Measurements from ENCODE around the gene ITGA4. TPM values are rescaled to one million over a fixed set of nuclear protein-coding genes. Genes with fewer than 3 reads are reported as not detected.

The ITGA4 gene
- total and polyA plus RNA-seq, 2 donors (not counting 3 experiments of a cell fraction or from before 2014, with no cell fraction given) = 1.5 to 2.8 TPM

DNA sequence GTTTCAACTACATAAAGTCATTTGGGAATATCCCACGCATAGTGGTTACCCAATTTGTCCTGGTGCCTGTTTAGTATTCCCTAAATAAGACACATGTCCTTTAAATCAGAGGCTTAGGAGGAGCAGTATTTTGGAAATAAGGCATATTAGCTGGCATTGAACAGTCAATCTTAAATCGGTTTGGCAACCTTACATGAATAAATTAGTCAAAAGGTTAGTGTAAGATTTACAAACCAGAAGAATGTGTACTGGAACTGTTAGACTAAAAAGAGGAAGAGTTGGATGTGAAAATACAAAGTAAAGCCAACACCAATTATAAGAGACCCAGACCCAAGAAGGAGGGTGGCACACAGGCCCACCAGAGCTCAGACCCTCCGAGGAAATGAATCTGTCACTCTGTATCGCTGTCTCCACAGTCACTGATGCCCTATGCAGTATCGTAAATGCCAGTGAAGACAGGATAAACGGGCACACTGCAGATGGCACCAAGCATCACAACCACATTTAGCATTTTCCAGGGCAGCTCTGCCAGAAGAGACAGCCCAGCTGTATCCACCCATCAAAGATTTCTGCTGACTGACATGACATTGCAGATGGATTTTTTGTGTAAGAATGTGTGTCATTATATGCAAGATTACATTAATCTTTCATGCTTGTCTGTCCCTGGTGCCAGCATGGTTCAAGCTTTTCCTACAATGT lies 109.3 kb downstream of the ITGA4 start:
- Histone ChIP-seq H4K20me1 (replicated peaks; ENCODE audit: control insufficient read depth, extremely low read depth, insufficient read depth, low read length) (no peaks in the 10 kb centered on the region), H3K79me2 (ENCODE audit: control insufficient read depth, insufficient read depth, low read length) (no peaks in the 10 kb centered on the region), H3K9me1 (replicated peaks; ENCODE audit: control insufficient read depth, extremely low read depth, insufficient read depth, low read length) (no peaks in the 10 kb centered on the region), H3K36me3 (ENCODE audit: control insufficient read depth in 2 of 2, extremely low read depth in 1 of 2, insufficient read depth in 2 of 2, low read length in 2 of 2) (no peaks in the 10 kb centered on the region), H3K27me3 (ENCODE audit: control insufficient read depth in 2 of 2, insufficient read depth in 2 of 2, low read length in 2 of 2) (no peaks in the 10 kb centered on the region), H3K4me3 (replicated peaks in 1 of 3; ENCODE audit: insufficient read depth in 1 of 3, low read depth in 1 of 3, low read length in 3 of 3) (no peak overlapping the region), H3K9me3 (replicated peaks; ENCODE audit: control insufficient read depth, insufficient read depth, low read length) (no peaks in the 10 kb centered on the region), H3K4me1 (ENCODE audit: control insufficient read depth, extremely low read depth, insufficient read depth, low read length) (no peaks in the 10 kb centered on the region), H2AFZ (ENCODE audit: low read depth, low read length) (no peak overlapping the region), H3K4me2 (ENCODE audit: insufficient read depth, low read length) (no peak overlapping the region), H3K27ac (ENCODE audit: insufficient read depth, low read depth, low read length) (no peak overlapping the region), H3K9ac (replicated peaks; ENCODE audit: extremely low read depth, insufficient read depth, low read length) (no peak overlapping the region)
- DNase-seq (ENCODE audit: low read depth, low spot score) = no peak
- FAIRE-seq = no peak
- ChIA-PET CTCF (interaction anchor here (1.3 to 2.3 kb wide), 3 partner anchors 100 to 1443 kb away, joined by 3 to 10 read pairs (median 4); no protein-coding TSS in a partner anchor), POLR2A (no interaction called here)
- BruUV-seq (replicated peaks) = no TSS peak
- TF ChIP-seq POLR2A (IDR thresholded peaks at IDR 0.05; ENCODE audit: low read depth, low read length) = no peak
- no peak for TF ChIP-seq MYC (IDR thresholded peaks at IDR 0.05; ENCODE audit: low read depth, low read length)
- TF ChIP-seq, protein P1, sequence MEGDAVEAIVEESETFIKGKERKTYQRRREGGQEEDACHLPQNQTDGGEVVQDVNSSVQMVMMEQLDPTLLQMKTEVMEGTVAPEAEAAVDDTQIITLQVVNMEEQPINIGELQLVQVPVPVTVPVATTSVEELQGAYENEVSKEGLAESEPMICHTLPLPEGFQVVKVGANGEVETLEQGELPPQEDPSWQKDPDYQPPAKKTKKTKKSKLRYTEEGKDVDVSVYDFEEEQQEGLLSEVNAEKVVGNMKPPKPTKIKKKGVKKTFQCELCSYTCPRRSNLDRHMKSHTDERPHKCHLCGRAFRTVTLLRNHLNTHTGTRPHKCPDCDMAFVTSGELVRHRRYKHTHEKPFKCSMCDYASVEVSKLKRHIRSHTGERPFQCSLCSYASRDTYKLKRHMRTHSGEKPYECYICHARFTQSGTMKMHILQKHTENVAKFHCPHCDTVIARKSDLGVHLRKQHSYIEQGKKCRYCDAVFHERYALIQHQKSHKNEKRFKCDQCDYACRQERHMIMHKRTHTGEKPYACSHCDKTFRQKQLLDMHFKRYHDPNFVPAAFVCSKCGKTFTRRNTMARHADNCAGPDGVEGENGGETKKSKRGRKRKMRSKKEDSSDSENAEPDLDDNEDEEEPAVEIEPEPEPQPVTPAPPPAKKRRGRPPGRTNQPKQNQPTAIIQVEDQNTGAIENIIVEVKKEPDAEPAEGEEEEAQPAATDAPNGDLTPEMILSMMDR (IDR thresholded peaks at IDR 0.05; ENCODE audit: extremely low read depth in 1 of 2, insufficient read depth in 1 of 2, low read depth in 1 of 2, low read length in 2 of 2) = no peak
- no peak for TF ChIP-seq EZH2 (IDR thresholded peaks at IDR 0.05; ENCODE audit: borderline replicate concordance, low read depth, low read length, severe bottlenecking)
- TF ChIP-seq GATA2 (IDR thresholded peaks at IDR 0.05; ENCODE audit: insufficient read depth, insufficient read length, low read depth, low read length) = no peak
- intact Hi-C loops (cut with micrococcal nuclease) = loop anchor here (10.0 kb wide), 1 partner anchor 462 kb away; no protein-coding TSS in a partner anchor
- dilution Hi-C loops (cut with MboI; ENCODE audit: extremely low pct_ligation_motif_present, low sequenced_read_pairs) = no loop called here

Data from endothelial cell of umbilical vein (primary cell).